H1 (cell line): Measurements from ENCODE around the gene PACSIN2. TPM values are rescaled to one million over a fixed set of nuclear protein-coding genes. Genes with fewer than 3 reads are reported as not detected.

Experiments
- CTCF ChIA-PET: fragments of 300-600 bp; sonication (Branson Sonifier 250); formaldehyde crosslinking; loops from one replicate; lab custom pipeline; 2021; ENCODE audit not compliant: partially characterized antibody; lab: Charles Lee
- POLR2A ChIA-PET: fragments of 300-600 bp; sonication (Branson Sonifier 250); formaldehyde crosslinking; loops from one replicate; lab custom pipeline; 2021; ENCODE audit warnings: inconsistent platforms; ENCODE audit not compliant: partially characterized antibody; lab: Charles Lee
- DNase-seq, 2 experiments: peaks; one replicate each; pipeline versions ENCODE4 v3.0.0 to v3.0.0-alpha.2; 2010 to 2022; ENCODE audit warnings: low spot score in 2 of 2, low read depth in 1 of 2, mixed read lengths in 1 of 2
- FAIRE-seq: peaks from 2 replicates; lab custom pipeline; 2011; peaks lifted over from hg19 to GRCh38; lab: Jason Lieb, UNC
- H2AFZ ChIP-seq: 2 replicates; pipeline ENCODE4 v1.8.1; 2012; ENCODE audit warnings: low read length, inconsistent platforms
- H2AK5ac ChIP-seq: 2 replicates; pipeline ENCODE4 v1.6.1; 2013; ENCODE audit warnings: low read depth, low read length
- H2BK120ac ChIP-seq: replicated peaks from 2 replicates; pipeline ENCODE3; 2013; ENCODE audit warnings: low read depth, low read length, inconsistent platforms
- H2BK12ac ChIP-seq: 2 replicates; pipeline ENCODE4 v1.6.1; 2013; ENCODE audit warnings: low read depth, low read length
- H2BK15ac ChIP-seq: 2 replicates; pipeline ENCODE4 v1.6.1; 2013; ENCODE audit warnings: low read length
- H2BK20ac ChIP-seq: 2 replicates; pipeline ENCODE4 v1.6.1; 2013; ENCODE audit warnings: low read length
- H2BK5ac ChIP-seq: 2 replicates; pipeline ENCODE4 v1.6.1; 2013; ENCODE audit warnings: low read depth, low read length
- H3K14ac ChIP-seq: 2 replicates; pipeline ENCODE4 v1.6.1; 2013; ENCODE audit warnings: inconsistent platforms; ENCODE audit not compliant: insufficient read length
- H3K18ac ChIP-seq: 2 replicates; pipeline ENCODE4 v1.6.1; 2013; ENCODE audit warnings: low read length; ENCODE audit errors: extremely low read depth
- H3K23ac ChIP-seq: 2 replicates; pipeline ENCODE4 v1.6.1; 2013; ENCODE audit warnings: inconsistent platforms; ENCODE audit not compliant: insufficient read length
- H3K23me2 ChIP-seq: 2 replicates; pipeline ENCODE4 v1.6.1; 2013; ENCODE audit warnings: low read depth, low read length
- H3K27ac ChIP-seq: 2 replicates; pipeline ENCODE4 v1.6.1; 2011; ENCODE audit warnings: low read depth, low read length, inconsistent platforms
- H3K27me3 ChIP-seq, 4 experiments: replicated peaks in 1 of 4; 1 replicate in 1 of 4; 2 replicates in 3 of 4; pipeline versions ENCODE4 v1.6.1 to v1.8.1; 2011 to 2013; ENCODE audit warnings: low read length in 3 of 4, mild to moderate bottlenecking in 3 of 4, inconsistent platforms in 2 of 4, mixed read lengths in 2 of 4, moderate library complexity in 1 of 4; ENCODE audit not compliant: control insufficient read depth in 3 of 4, insufficient read depth in 3 of 4; ENCODE audit errors: extremely low read depth in 1 of 4
- H3K36me3 ChIP-seq, 4 experiments: 2 replicates each; pipeline versions ENCODE4 v1.6.1 to v1.8.1; 2011 to 2013; ENCODE audit warnings: mild to moderate bottlenecking in 4 of 4, low read length in 3 of 4, moderate library complexity in 2 of 4, control low read depth in 1 of 4, inconsistent platforms in 1 of 4; ENCODE audit not compliant: insufficient read depth in 4 of 4, control insufficient read depth in 2 of 4
- H3K4ac ChIP-seq: replicated peaks from 2 replicates; pipeline ENCODE3; 2013; ENCODE audit warnings: low read length, low read depth, mixed read lengths, inconsistent platforms; ENCODE audit not compliant: insufficient read length
- H3K4me1 ChIP-seq, 4 experiments: replicated peaks in 1 of 4; 1 replicate in 1 of 4; 2 replicates in 3 of 4; pipeline versions ENCODE4 v1.6.1 to v1.8.1; 2011 to 2013; ENCODE audit warnings: low read length in 3 of 4, inconsistent platforms in 2 of 4, mixed read lengths in 1 of 4; ENCODE audit not compliant: insufficient read depth in 4 of 4, control insufficient read depth in 3 of 4
- H3K4me2 ChIP-seq, 2 experiments: 2 replicates each; pipeline versions ENCODE4 v1.6.1 to v1.8.1; 2011 to 2013; ENCODE audit warnings: low read depth in 2 of 2, low read length in 2 of 2, control low read depth in 1 of 2, inconsistent platforms in 1 of 2, mild to moderate bottlenecking in 1 of 2; ENCODE audit not compliant: insufficient read depth in 1 of 2
- H3K4me3 ChIP-seq, 4 experiments: fragments of 200-600, 300-600 bp in 1 of 4; sonication (generic), shearing (Covaris generic), sonication (Bioruptor Twin) in 1 of 4; 2 replicates each; pipeline versions ENCODE4 v1.5.1 to v1.8.1; 2011 to 2016; ENCODE audit warnings: low read length in 4 of 4, low read depth in 3 of 4, control low read depth in 2 of 4, inconsistent platforms in 2 of 4, mild to moderate bottlenecking in 2 of 4, mixed read lengths in 1 of 4, moderate library complexity in 1 of 4; ENCODE audit not compliant: insufficient read depth in 2 of 4; ENCODE audit errors: extremely low read depth in 1 of 4
- H3K56ac ChIP-seq: replicated peaks from 2 replicates; pipeline ENCODE3; 2013; ENCODE audit warnings: low read depth, mild to moderate bottlenecking, mixed read lengths, low read length, inconsistent platforms; ENCODE audit not compliant: insufficient read length
- H3K79me1 ChIP-seq: 2 replicates; pipeline ENCODE4 v1.6.1; 2013; ENCODE audit warnings: low read depth, low read length, control low read depth
- H3K79me2 ChIP-seq, 2 experiments: 2 replicates each; pipeline versions ENCODE4 v1.6.1 to v1.8.1; 2012 to 2013; ENCODE audit warnings: low read length in 2 of 2, mild to moderate bottlenecking in 2 of 2, inconsistent platforms in 1 of 2; ENCODE audit not compliant: insufficient read depth in 2 of 2, control insufficient read depth in 1 of 2
- H3K9ac ChIP-seq, 4 experiments: replicated peaks in 1 of 4; 1 replicate in 1 of 4; 2 replicates in 3 of 4; pipeline versions ENCODE4 v1.6.1 to v1.8.1; 2011 to 2013; ENCODE audit warnings: low read depth in 3 of 4, low read length in 3 of 4, control low read depth in 2 of 4, mild to moderate bottlenecking in 2 of 4, moderate library complexity in 2 of 4, inconsistent platforms in 1 of 4; ENCODE audit errors: extremely low read depth in 1 of 4
- H3K9me3 ChIP-seq, 2 experiments: 2 replicates each; pipeline versions ENCODE4 v1.6.1 to v1.8.1; 2012 to 2013; ENCODE audit warnings: mild to moderate bottlenecking in 2 of 2, moderate library complexity in 2 of 2, control low read depth in 1 of 2, inconsistent platforms in 1 of 2, low read depth in 1 of 2, low read length in 1 of 2, mixed read lengths in 1 of 2; ENCODE audit not compliant: insufficient read depth in 2 of 2
- H4K20me1 ChIP-seq, 2 experiments: replicated peaks in 1 of 2; 2 replicates each; pipeline versions ENCODE3 to v1.8.1; 2011 to 2013; ENCODE audit warnings: inconsistent platforms in 2 of 2, low read length in 2 of 2, mild to moderate bottlenecking in 1 of 2; ENCODE audit not compliant: insufficient read depth in 2 of 2, control insufficient read depth in 1 of 2
- H4K5ac ChIP-seq: 2 replicates; pipeline ENCODE4 v1.6.1; 2013; ENCODE audit warnings: low read length, low read depth, mixed read lengths, inconsistent platforms; ENCODE audit not compliant: insufficient read length
- H4K8ac ChIP-seq: 2 replicates; pipeline ENCODE4 v1.8.0; 2013; ENCODE audit warnings: mild to moderate bottlenecking, moderate library complexity, low read length, inconsistent platforms; ENCODE audit not compliant: insufficient read depth; ENCODE audit errors: extremely low read depth
- H4K91ac ChIP-seq: replicated peaks from 2 replicates; pipeline ENCODE3; 2013; ENCODE audit warnings: low read length, mixed read lengths, inconsistent platforms; ENCODE audit not compliant: insufficient read length
- CHD2 ChIP-seq: IDR thresholded peaks from 2 replicates; pipeline ENCODE4 v1.6.1; 2012; ENCODE audit warnings: low read length, improper control_type of control experiment
- KDM5A ChIP-seq: fragments of 200-600 bp; IDR thresholded peaks from 2 replicates; pipeline ENCODE4 v1.7.1; 2012; ENCODE audit warnings: mild to moderate bottlenecking, low read length, inconsistent platforms, mixed read lengths
- POLR2A ChIP-seq, 2 experiments: IDR thresholded peaks; 1 replicate in 1 of 2; 2 replicates in 1 of 2; pipeline ENCODE4 v1.6.1; 2011; ENCODE audit warnings: low read depth in 2 of 2, low read length in 2 of 2, mild to moderate bottlenecking in 2 of 2; ENCODE audit errors: control extremely low read depth in 1 of 2
- USF2 ChIP-seq: IDR thresholded peaks from 2 replicates; pipeline ENCODE4 v1.6.1; 2011; ENCODE audit warnings: low read length, improper control_type of control experiment
- WGBS, 2 experiments: shearing (Covaris generic) in 1 of 2; methylation state at CpG; one replicate each; pipeline versions ENCODE4 v1.1.6 to v1.1.7; 2013 to 2015; ENCODE audit warnings: low lambda C conversion rate in 2 of 2, mixed read lengths in 2 of 2, inconsistent platforms in 1 of 2, low coverage in 1 of 2, missing lambda C conversion rate in 1 of 2; ENCODE audit not compliant: insufficient replicate concordance in 2 of 2, insufficient coverage in 1 of 2, insufficient read length in 1 of 2; ENCODE audit errors: extremely low coverage in 1 of 2, missing lambda C conversion rate in 1 of 2; 5-methylcytosine and 5-hydroxymethylcytosine counted together
- polyA plus RNA-seq, 7 experiments: library from polyadenylated mRNA; depleted of rRNA in 3 of 7; stranded (reverse) in 5 of 7; unstranded in 2 of 7; fragments of >200 nt in 5 of 7; fragments of 200-250 nt in 2 of 7; gene quantifications; 1 replicate in 5 of 7; 2 replicates in 1 of 7; 4 replicates in 1 of 7; pipeline versions ENCODE4 v1.2.1 to v1.2.3, GENCODE V29; 2011 to 2013; ENCODE audit warnings: missing spikeins in 2 of 7, mixed read lengths in 2 of 7
- total RNA-seq: library from RNA; stranded (reverse); fragmentation: NEBNext Ultra II Directional; extraction: Animal tissue kit (Norgen Biotek cat#: 25700); gene quantifications from 2 replicates; pipeline ENCODE4 v1.2.1, GENCODE V29; 2021

PACSIN2 gene
- total and polyA plus RNA-seq, 2 of the 8 experiments (the other 6 are each of a cell fraction or from before 2014, with no cell fraction given), result 44.8 to 64.2 TPM

DNA sequence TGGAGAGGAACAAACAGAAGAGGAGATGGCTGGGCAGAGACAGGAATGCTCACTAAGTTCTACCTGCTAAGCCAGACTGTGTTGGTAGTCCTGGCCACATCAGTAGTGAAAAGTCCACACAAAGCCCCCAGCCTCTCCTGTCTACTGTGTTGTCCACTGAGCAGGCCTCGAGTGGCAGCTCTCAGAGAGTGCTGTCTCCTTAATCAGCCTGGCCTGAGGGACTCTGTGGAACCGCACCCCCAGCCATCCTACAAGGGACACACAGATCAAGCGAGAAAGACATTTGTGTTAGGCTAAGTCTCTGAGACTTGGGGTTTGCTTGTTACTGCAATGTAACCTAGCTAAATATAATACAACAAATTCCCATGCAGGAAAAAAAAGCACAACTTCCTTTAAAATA lies 71.0 kb downstream of the PACSIN2 start:
- peaks cover 8 to 26% of the 10 kb centered on the region in 2 experiments for H4K20me1 ChIP-seq
- no peak overlapping the region for H3K4me2 ChIP-seq
- no peak overlapping the region for H2BK5ac ChIP-seq
- H3K27ac ChIP-seq, result no peak overlapping the region
- no peak overlapping the region for H4K5ac ChIP-seq
- WGBS, 2 experiments, result 84% methylated on average over 3 of the region's 3 CpGs; no CpG with 5 or more reads in 1 of the 2 experiments
- FAIRE-seq, result no peak
- no peak overlapping the region for H3K9ac ChIP-seq
- no peaks in the 10 kb centered on the region for H3K23me2 ChIP-seq
- peaks cover 27% of the 10 kb centered on the region for H3K79me1 ChIP-seq
- TF ChIP-seq POLR2A (IDR thresholded peaks at IDR 0.05; ENCODE audit: control extremely low read depth in 1 of 2, low read depth in 2 of 2, low read length in 2 of 2) (no peak), CHD2 (no peak), USF2 (no peak), KDM5A (no peak)
- TF ChIP-seq, all 59 proteins: peak for 0
- Histone ChIP-seq H4K91ac (no peak overlapping the region), H3K4me1 (peaks cover 0 to 13% (median 12%) of the 10 kb centered on the region in 4 experiments), H3K79me2 (peaks cover 4 to 71% of the 10 kb centered on the region in 2 experiments; a peak in 2 of 4 replicates), H3K18ac (no peak overlapping the region), H3K4me3 (no peak overlapping the region), H2AFZ (no peak overlapping the region), H3K14ac (no peak overlapping the region), H2BK12ac (no peak overlapping the region), H3K9me3 (no peaks in the 10 kb centered on the region), H3K56ac (no peak overlapping the region), H3K23ac (no peak overlapping the region), H4K8ac (no peak overlapping the region), H2BK120ac (no peak overlapping the region), H2AK5ac (no peak overlapping the region), H3K27me3 (no peaks in the 10 kb centered on the region), H2BK20ac (no peak overlapping the region), H2BK15ac (no peak overlapping the region), H3K4ac (no peak overlapping the region), H3K36me3 (no peaks in the 10 kb centered on the region; a peak in 1 of 8 replicates)
- POLR2A ChIA-PET, result interaction anchor here (1.2 to 2.2 kb wide), 3 partner anchors 23 to 330 kb away, joined by 4 to 15 read pairs (median 4); partner anchors contain the start of genes PACSIN2 and POLDIP3
- CTCF ChIA-PET, result interaction anchor here (0.8 to 2.4 kb wide), 4 partner anchors 15 to 114 kb away, joined by 3 to 12 read pairs (median 4); no protein-coding TSS in a partner anchor
- DNase-seq, result no peak
